ENCODE results near the gene ST8SIA3. TPM values are rescaled to one million over a fixed set of nuclear protein-coding genes. Genes with fewer than 3 reads are reported as not detected.

ST8SIA3 gene
- total and polyA plus RNA-seq, 9 of the 15 experiments (the other 6 are each of a cell fraction or from before 2014, with no cell fraction given): not detected

- TF ChIP-seq SMC3 (conservative IDR thresholded peaks at IDR 0.05; ENCODE audit: insufficient read depth, low read depth, low read length) (no peak), SIRT6 (IDR thresholded peaks at IDR 0.05; ENCODE audit: low read depth, low read length) (no peak)
Measured at GRCh38 chr18:57325491-57326166, 26.7 kb upstream of the ST8SIA3 start (continued).

- Histone ChIP-seq H3K9me3 (replicated peaks; ENCODE audit: control insufficient read depth, insufficient read depth, low read depth, low read length) (no peaks in the 10 kb centered on the region), H3K4me1 (replicated peaks in 1 of 2; ENCODE audit: control insufficient read depth in 2 of 2, insufficient read depth in 2 of 2, low read length in 2 of 2) (no peaks in the 10 kb centered on the region), H3K9ac (ENCODE audit: insufficient read depth in 1 of 2, low read depth in 2 of 2, low read length in 2 of 2) (no peak overlapping the region), H3K4me2 (ENCODE audit: insufficient read depth, low read length) (no peak overlapping the region), H3K4me3 (no peak overlapping the region), H2AFZ (ENCODE audit: low read depth, low read length) (no peak overlapping the region), H4K20me1 (replicated peaks; ENCODE audit: control insufficient read depth, insufficient read depth, low read length) (no peaks in the 10 kb centered on the region), H3K27me3 (ENCODE audit: control insufficient read depth in 2 of 2, insufficient read depth in 2 of 2, low read length in 2 of 2) (0 out of 5 replicates have a peak, but pooled peaks cover 0 to 3% of the 10 kb centered on the region in 2 experiments), H3K36me3 (ENCODE audit: control insufficient read depth, insufficient read depth, low read length) (no peaks in the 10 kb centered on the region), H3K79me2 (ENCODE audit: control insufficient read depth, insufficient read depth, low read length) (no peaks in the 10 kb centered on the region), H3K27ac (ENCODE audit: extremely low read depth, low read depth, low read length) (no peak overlapping the region), H3K9me1 (ENCODE audit: control insufficient read depth, insufficient read depth, low read length) (no peaks in the 10 kb centered on the region)
- in situ Hi-C loops (cut with MboI) (no loop called here), intact Hi-C loops (cut with micrococcal nuclease) (no loop called here)
- ChIA-PET POLR2A (interaction anchor here (0.7 kb wide), 1 partner anchor 21 kb away, joined by 3 read pairs; no protein-coding TSS in a partner anchor), CTCF (ENCODE audit: low intra/inter-chr PET ratio) (no interaction called here)
- BruUV-seq (replicated peaks): no TSS peak
- DNase-seq (ENCODE audit: extremely low read depth in 1 of 4, low spot score in 3 of 4) (no peak), FAIRE-seq (no peak), ATAC-seq (no peak)
- WGBS (ENCODE audit: insufficient coverage, low coverage, missing lambda C conversion rate): 0% methylated on average over 8 of the region's 8 CpGs
- TF ChIP-seq RCOR1 (IDR thresholded peaks at IDR 0.05; ENCODE audit: borderline replicate concordance in 1 of 2, low read depth in 2 of 2, low read length in 2 of 2): no peak
- TF ChIP-seq ZNF507 (tag; conservative IDR thresholded peaks at IDR 0.05): no peak
- TF ChIP-seq SRF (CRISPR knock-in tag; IDR thresholded peaks at IDR 0.05): no peak
- TF ChIP-seq, protein P1, sequence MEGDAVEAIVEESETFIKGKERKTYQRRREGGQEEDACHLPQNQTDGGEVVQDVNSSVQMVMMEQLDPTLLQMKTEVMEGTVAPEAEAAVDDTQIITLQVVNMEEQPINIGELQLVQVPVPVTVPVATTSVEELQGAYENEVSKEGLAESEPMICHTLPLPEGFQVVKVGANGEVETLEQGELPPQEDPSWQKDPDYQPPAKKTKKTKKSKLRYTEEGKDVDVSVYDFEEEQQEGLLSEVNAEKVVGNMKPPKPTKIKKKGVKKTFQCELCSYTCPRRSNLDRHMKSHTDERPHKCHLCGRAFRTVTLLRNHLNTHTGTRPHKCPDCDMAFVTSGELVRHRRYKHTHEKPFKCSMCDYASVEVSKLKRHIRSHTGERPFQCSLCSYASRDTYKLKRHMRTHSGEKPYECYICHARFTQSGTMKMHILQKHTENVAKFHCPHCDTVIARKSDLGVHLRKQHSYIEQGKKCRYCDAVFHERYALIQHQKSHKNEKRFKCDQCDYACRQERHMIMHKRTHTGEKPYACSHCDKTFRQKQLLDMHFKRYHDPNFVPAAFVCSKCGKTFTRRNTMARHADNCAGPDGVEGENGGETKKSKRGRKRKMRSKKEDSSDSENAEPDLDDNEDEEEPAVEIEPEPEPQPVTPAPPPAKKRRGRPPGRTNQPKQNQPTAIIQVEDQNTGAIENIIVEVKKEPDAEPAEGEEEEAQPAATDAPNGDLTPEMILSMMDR (IDR thresholded peaks at IDR 0.05 in 2 of 3, conservative IDR thresholded peaks at IDR 0.05 in 1 of 3; ENCODE audit: insufficient read depth in 2 of 3, low read depth in 1 of 3, low read length in 3 of 3): no peak
- TF ChIP-seq DDX20 (tag; IDR thresholded peaks at IDR 0.05; ENCODE audit: low read depth): no peak
- no peak for TF ChIP-seq PHB2 (IDR thresholded peaks at IDR 0.05; ENCODE audit: low read depth)
- no peak for TF ChIP-seq ZC3H8 (IDR thresholded peaks at IDR 0.05)
- no peak for TF ChIP-seq ILK (tag; IDR thresholded peaks at IDR 0.05; ENCODE audit: borderline replicate concordance, low read depth)
- TF ChIP-seq TAF1 (IDR thresholded peaks at IDR 0.05; ENCODE audit: control insufficient read depth, extremely low read depth, insufficient read depth, low read length, severe bottlenecking): no peak
- TF ChIP-seq, protein P2, sequence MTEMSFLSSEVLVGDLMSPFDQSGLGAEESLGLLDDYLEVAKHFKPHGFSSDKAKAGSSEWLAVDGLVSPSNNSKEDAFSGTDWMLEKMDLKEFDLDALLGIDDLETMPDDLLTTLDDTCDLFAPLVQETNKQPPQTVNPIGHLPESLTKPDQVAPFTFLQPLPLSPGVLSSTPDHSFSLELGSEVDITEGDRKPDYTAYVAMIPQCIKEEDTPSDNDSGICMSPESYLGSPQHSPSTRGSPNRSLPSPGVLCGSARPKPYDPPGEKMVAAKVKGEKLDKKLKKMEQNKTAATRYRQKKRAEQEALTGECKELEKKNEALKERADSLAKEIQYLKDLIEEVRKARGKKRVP (CRISPR knock-in tag; IDR thresholded peaks at IDR 0.05): no peak
Measured at GRCh38 chr18:57326718-57327323, 25.5 kb upstream of the ST8SIA3 start.

All from K562 (cell line).